ENCODE measurements around the gene ZNF107. TPM values are rescaled to one million over a fixed set of nuclear protein-coding genes. Genes with fewer than 3 reads are reported as not detected.

ZNF107 gene
- total RNA-seq, 2 donors from 2014 or later: 9.0 to 9.7 TPM

- H3K9me3 ChIP-seq: no peaks in the 10 kb centered on the region
- H3K4me1 ChIP-seq (replicated peaks): no peaks in the 10 kb centered on the region
- 45% methylated on average over 2 of the region's 2 CpGs for WGBS
- no peaks in the 10 kb centered on the region for H3K27me3 ChIP-seq (replicated peaks; ENCODE audit: insufficient read depth)
- no peak overlapping the region for H3K27ac ChIP-seq
- no peak for DNase-seq (ENCODE audit: low spot score)
- H3K36me3 ChIP-seq: no peaks in the 10 kb centered on the region
- H3K4me3 ChIP-seq: no peak overlapping the region
- intact Hi-C loops (cut with DNase I): no loop called here
- TF ChIP-seq POLR2AphosphoS5 (IDR thresholded peaks at IDR 0.05): no peak
- TF ChIP-seq POLR2A (IDR thresholded peaks at IDR 0.05): no peak
- TF ChIP-seq CTCF (IDR thresholded peaks at IDR 0.05): peak in 2 of 4 experiments; percentile 30 to 35
Observed at GRCh38 chr7:64630496-64630895, 35.4 kb upstream of the ZNF107 start.

GRCh38 chr7:64632029-64632428 is 33.9 kb upstream of the ZNF107 start:
- H3K27me3 ChIP-seq (replicated peaks; ENCODE audit: insufficient read depth): no peaks in the 10 kb centered on the region
- 95% methylated on average over 1 of the region's 1 CpG for WGBS
- no peak overlapping the region for H3K4me3 ChIP-seq
- intact Hi-C loops (cut with DNase I): no loop called here
- H3K9me3 ChIP-seq: no peaks in the 10 kb centered on the region
- DNase-seq (ENCODE audit: low spot score): no peak
- no peak for TF ChIP-seq POLR2A (IDR thresholded peaks at IDR 0.05)
- TF ChIP-seq POLR2AphosphoS5 (IDR thresholded peaks at IDR 0.05): no peak
- no peaks in the 10 kb centered on the region for H3K4me1 ChIP-seq (replicated peaks)
- no peak overlapping the region for H3K27ac ChIP-seq
- H3K36me3 ChIP-seq: no peaks in the 10 kb centered on the region

GRCh38 chr7:64633401-64633800 is 32.5 kb upstream of the ZNF107 start:
- no peaks in the 10 kb centered on the region for H3K9me3 ChIP-seq
- no peak overlapping the region for H3K27ac ChIP-seq
- TF ChIP-seq POLR2A (IDR thresholded peaks at IDR 0.05) (no peak), CTCF (IDR thresholded peaks at IDR 0.05) (no peak), POLR2AphosphoS5 (IDR thresholded peaks at IDR 0.05) (no peak)
- H3K4me1 ChIP-seq (replicated peaks): no peaks in the 10 kb centered on the region
- 78% methylated on average over 3 of the region's 3 CpGs for WGBS
- no peaks in the 10 kb centered on the region for H3K27me3 ChIP-seq (replicated peaks; ENCODE audit: insufficient read depth)
- no peaks in the 10 kb centered on the region for H3K36me3 ChIP-seq
- H3K4me3 ChIP-seq: no peak overlapping the region
- intact Hi-C loops (cut with DNase I): no loop called here
- DNase-seq (ENCODE audit: low spot score): no peak

- no peaks in the 10 kb centered on the region for H3K27me3 ChIP-seq (replicated peaks; ENCODE audit: insufficient read depth)
- H3K27ac ChIP-seq: no peak overlapping the region
- H3K9me3 ChIP-seq: no peaks in the 10 kb centered on the region
- intact Hi-C loops (cut with DNase I): no loop called here
- 90% methylated on average over 2 of the region's 2 CpGs for WGBS
- no peak overlapping the region for H3K4me3 ChIP-seq
- H3K4me1 ChIP-seq (replicated peaks): no peaks in the 10 kb centered on the region
- no peak for TF ChIP-seq POLR2A (IDR thresholded peaks at IDR 0.05)
- no peak for TF ChIP-seq POLR2AphosphoS5 (IDR thresholded peaks at IDR 0.05)
- TF ChIP-seq CTCF (IDR thresholded peaks at IDR 0.05): no peak
- no peak for DNase-seq (ENCODE audit: low spot score)
- H3K36me3 ChIP-seq: no peaks in the 10 kb centered on the region
Observed at GRCh38 chr7:64634406-64635062, 31.4 kb upstream of the ZNF107 start.

GRCh38 chr7:64636386-64636785 is 29.5 kb upstream of the ZNF107 start:
- Histone ChIP-seq H3K4me1 (replicated peaks) (no peaks in the 10 kb centered on the region), H3K27me3 (replicated peaks; ENCODE audit: insufficient read depth) (no peaks in the 10 kb centered on the region), H3K9me3 (no peaks in the 10 kb centered on the region), H3K4me3 (no peak overlapping the region), H3K27ac (no peak overlapping the region), H3K36me3 (no peaks in the 10 kb centered on the region)
- DNase-seq (ENCODE audit: low spot score): no peak
- intact Hi-C loops (cut with DNase I): no loop called here
- TF ChIP-seq POLR2A (IDR thresholded peaks at IDR 0.05) (no peak), CTCF (IDR thresholded peaks at IDR 0.05) (peak in 1 of 4 experiments; percentile 23)
- 76% methylated on average over 4 of the region's 4 CpGs for WGBS
